A673 (cell line): ENCODE data around the gene NBPF3. TPM values are rescaled to one million over a fixed set of nuclear protein-coding genes. Genes with fewer than 3 reads are reported as not detected.
A peak's percentile ranks its signal among the peaks of the same experiment; 100 is the strongest.
"Not testable (repeated sequence)": the region's sequence is repeated elsewhere in the genome, so short reads cannot be mapped to it uniquely, and the experiment has no call there.

ENCODE experiments used
- BruUV-seq: library from RNA; stranded (reverse); fragments of 400-500 nt; replicated peaks from 2 replicates; lab custom pipeline; 2021; lab: Mats Ljungman, UMichigan
- CTCF ChIA-PET: fragments of 300-600 bp; sonication (Branson Sonifier 250); formaldehyde crosslinking; loops from one replicate; lab custom pipeline; 2022; ENCODE audit warnings: antibody characterized with exemption; lab: Charles Lee
- POLR2A ChIA-PET: fragments of 300-600 bp; sonication (Branson Sonifier 250); formaldehyde crosslinking; loops from one replicate; lab custom pipeline; 2022; ENCODE audit warnings: antibody characterized with exemption; ENCODE audit not compliant: low non-redundant PET; lab: Charles Lee
- DNase-seq: peaks from one replicate; pipeline ENCODE4 v3.0.0-alpha.2; 2015; ENCODE audit warnings: low spot score
- H3K27ac ChIP-seq: fragments of 200-600 bp; sonication (generic); 2 replicates; pipeline ENCODE4 v1.5.1; 2016; ENCODE audit warnings: mixed run types, low read depth, mild to moderate bottlenecking, mixed read lengths, antibody characterized with exemption, low read length; ENCODE audit not compliant: poor library complexity, severe bottlenecking
- H3K27me3 ChIP-seq: fragments of 200-600 bp; sonication (generic); replicated peaks from 2 replicates; pipeline ENCODE4 v1.6.1; 2017; ENCODE audit warnings: mixed run types, low read depth, mild to moderate bottlenecking, mixed read lengths, antibody characterized with exemption, low read length; ENCODE audit not compliant: insufficient read depth, poor library complexity
- H3K36me3 ChIP-seq: fragments of 200-600 bp; sonication (generic); 2 replicates; pipeline ENCODE4 v1.6.1; 2016; ENCODE audit warnings: mixed run types, mild to moderate bottlenecking, mixed read lengths, antibody characterized with exemption, low read length; ENCODE audit not compliant: insufficient read depth, poor library complexity, severe bottlenecking
- H3K4me1 ChIP-seq: fragments of 200-600 bp; sonication (generic); 2 replicates; pipeline ENCODE4 v1.6.1; 2017; ENCODE audit warnings: mixed run types, mild to moderate bottlenecking, mixed read lengths, antibody characterized with exemption, low read length; ENCODE audit not compliant: insufficient read depth, poor library complexity, severe bottlenecking
- H3K4me3 ChIP-seq: fragments of 200-600 bp; sonication (generic); 2 replicates; pipeline ENCODE4 v1.5.1; 2016; ENCODE audit warnings: low read depth, mixed run types, mild to moderate bottlenecking, mixed read lengths, low read length; ENCODE audit not compliant: poor library complexity, severe bottlenecking
- H3K9me3 ChIP-seq: fragments of 200-600 bp; sonication (generic); 2 replicates; pipeline ENCODE4 v1.6.1; 2016; ENCODE audit warnings: mixed run types, low read depth, mild to moderate bottlenecking, mixed read lengths, antibody characterized with exemption, low read length; ENCODE audit not compliant: poor library complexity, severe bottlenecking
- EZH2 ChIP-seq: fragments of 200-600 bp; sonication (generic); IDR thresholded peaks from 2 replicates; pipeline ENCODE4 v1.6.1; 2017; ENCODE audit warnings: borderline replicate concordance, low read depth, mild to moderate bottlenecking, mixed read lengths, antibody characterized with exemption, low read length; ENCODE audit not compliant: poor library complexity, severe bottlenecking
- intact Hi-C: fragments of 100-400 bp; cut with micrococcal nuclease; formaldehyde crosslinking; loops from one replicate; pipeline ENCODE4 v1.10.0; 2022; ENCODE audit not compliant: unreplicated experiment
- total RNA-seq: library from RNA; stranded (reverse); gene quantifications from 2 replicates; pipeline ENCODE4 v1.2.3, GENCODE V29; 2021
- TF ChIP-seq, protein P1 (sequence below): fragments of 300-800, 200-600 bp; sonication (generic); conservative IDR thresholded peaks from 2 replicates; pipeline ENCODE4 v1.5.1; 2017; ENCODE audit warnings: low read depth, mild to moderate bottlenecking, antibody characterized with exemption, low read length, moderate library complexity, mixed read lengths

The NBPF3 gene
- total RNA-seq, 1 experiment from 2014 or later: 12.9 TPM

DNA sequence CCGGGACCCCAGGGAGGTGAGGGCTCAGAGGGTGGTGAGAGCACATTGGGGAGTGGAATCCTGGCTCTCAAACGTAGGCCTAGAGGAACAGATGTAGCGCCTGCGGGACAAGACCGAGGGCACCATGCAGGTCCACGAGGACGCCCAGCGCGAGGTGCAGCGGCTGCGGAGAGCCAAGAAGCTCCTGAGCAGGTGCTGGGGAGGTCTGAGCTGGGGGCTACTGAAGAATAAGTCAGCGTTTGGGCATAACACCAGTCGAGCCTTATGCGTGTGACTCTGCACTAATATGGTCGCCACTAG, 2.6 kb upstream of the NBPF3 start:
- TF ChIP-seq, protein P1, sequence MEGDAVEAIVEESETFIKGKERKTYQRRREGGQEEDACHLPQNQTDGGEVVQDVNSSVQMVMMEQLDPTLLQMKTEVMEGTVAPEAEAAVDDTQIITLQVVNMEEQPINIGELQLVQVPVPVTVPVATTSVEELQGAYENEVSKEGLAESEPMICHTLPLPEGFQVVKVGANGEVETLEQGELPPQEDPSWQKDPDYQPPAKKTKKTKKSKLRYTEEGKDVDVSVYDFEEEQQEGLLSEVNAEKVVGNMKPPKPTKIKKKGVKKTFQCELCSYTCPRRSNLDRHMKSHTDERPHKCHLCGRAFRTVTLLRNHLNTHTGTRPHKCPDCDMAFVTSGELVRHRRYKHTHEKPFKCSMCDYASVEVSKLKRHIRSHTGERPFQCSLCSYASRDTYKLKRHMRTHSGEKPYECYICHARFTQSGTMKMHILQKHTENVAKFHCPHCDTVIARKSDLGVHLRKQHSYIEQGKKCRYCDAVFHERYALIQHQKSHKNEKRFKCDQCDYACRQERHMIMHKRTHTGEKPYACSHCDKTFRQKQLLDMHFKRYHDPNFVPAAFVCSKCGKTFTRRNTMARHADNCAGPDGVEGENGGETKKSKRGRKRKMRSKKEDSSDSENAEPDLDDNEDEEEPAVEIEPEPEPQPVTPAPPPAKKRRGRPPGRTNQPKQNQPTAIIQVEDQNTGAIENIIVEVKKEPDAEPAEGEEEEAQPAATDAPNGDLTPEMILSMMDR: no peak
- no peak for TF ChIP-seq EZH2
- POLR2A ChIA-PET: interaction anchor here (0.6 to 0.7 kb wide), 2 partner anchors 224 to 921 kb away, joined by 4 to 5 read pairs; no protein-coding TSS in a partner anchor
- CTCF ChIA-PET: no interaction called here

DNA sequence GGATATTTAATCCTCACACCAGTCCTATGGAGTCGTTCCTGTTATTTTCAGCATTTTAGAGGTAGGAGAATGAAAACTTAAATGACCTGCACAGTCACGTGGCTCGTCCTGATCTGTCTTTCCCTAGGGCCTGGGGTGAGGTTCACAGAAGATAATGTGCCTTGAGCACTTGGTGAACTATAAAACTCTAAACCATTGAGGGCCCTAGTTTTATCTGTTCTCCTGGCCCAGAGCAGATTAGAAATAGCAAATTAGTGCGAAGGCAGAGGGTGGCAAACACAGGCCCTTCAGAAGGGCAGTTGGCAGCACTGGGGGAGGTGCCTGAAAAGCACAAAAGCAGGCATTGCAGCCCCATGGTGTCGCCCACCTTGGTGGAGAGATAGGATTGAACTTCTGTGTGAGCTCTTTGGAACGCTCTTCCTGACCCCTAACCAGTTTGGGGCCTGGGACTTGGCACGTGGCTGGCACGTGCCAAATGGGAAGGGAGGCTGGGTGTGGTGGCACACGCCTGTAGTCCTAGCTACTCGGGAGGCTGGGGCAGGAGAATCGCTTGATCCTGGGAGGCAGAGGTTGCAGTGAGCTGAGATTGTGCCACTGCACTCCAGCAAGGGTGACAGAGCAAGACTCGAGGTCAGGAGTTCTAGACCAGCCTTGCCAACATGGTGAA, 1.2 kb upstream of the NBPF3 start:
- H3K9me3 ChIP-seq, intact Hi-C loops, H3K36me3 ChIP-seq, H3K27ac ChIP-seq, H3K4me1 ChIP-seq, BruUV-seq, H3K27me3 ChIP-seq, POLR2A ChIA-PET, DNase-seq, CTCF ChIA-PET, H3K4me3 ChIP-seq: not testable (repeated sequence)

More for the DNA sequence above, 2.6 kb upstream of the NBPF3 start:
- Histone ChIP-seq H3K9me3 (no peaks in the 10 kb centered on the region), H3K27me3 (no peaks in the 10 kb centered on the region), H3K4me1 (peaks cover 9% of the 10 kb centered on the region), H3K36me3 (no peaks in the 10 kb centered on the region), H3K4me3 (peak overlapping the region; percentile 40), H3K27ac (no peak overlapping the region)
- no TSS peak for BruUV-seq
- intact Hi-C loops: no loop called here
- DNase-seq: no peak

DNA sequence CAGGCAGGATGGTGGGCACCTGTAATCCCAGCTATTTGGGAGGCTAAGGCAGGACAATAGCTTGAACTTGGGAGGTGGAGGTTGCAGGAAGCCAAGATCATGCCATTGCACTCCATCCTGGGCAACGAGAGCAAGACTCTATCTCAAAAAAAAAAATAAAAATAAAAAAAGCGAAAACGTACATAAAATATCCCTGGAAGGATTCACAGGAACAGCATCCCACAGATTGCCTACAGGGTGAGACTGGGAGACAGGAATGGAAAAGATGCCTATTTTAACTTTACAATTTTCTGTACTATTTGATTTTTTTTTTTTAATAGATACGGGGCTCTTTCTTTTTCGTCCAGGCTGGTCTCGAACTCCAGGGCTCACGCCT, 604 bp upstream of the NBPF3 start:
- intact Hi-C loops: no loop called here
- POLR2A ChIA-PET: no interaction called here

DNA sequence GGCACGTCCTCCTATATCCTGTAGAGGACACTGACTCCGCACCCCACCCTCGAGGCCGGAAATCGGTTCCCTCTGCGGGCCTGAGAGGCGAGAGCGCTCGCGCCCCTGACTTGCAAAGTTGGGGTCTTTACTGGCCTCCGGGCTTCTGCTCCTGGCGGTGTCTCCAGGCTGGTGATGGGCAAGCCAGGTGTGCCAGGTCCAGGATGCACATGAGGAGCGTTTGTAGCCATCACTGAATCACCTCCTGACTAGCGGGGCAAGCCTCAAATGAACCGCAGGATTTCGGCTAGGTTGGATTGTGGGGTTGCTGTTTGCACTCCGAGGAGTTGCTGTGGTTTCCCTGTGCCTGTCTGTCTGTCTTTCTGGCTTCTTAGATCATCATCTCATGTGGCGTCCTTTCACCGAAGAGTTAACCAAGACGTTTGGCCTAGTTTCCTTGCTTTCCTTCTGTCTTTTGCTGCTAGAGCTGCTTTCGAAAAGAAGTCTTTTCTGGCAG, 741 bp downstream of the NBPF3 start:
- POLR2A ChIA-PET: interaction anchor here (0.6 kb wide), 1 partner anchor 166 kb away, joined by 5 read pairs; no protein-coding TSS in a partner anchor
- CTCF ChIA-PET: not testable (repeated sequence)
- TSS peak; percentile 43 for BruUV-seq

More for the DNA sequence above, 604 bp upstream of the NBPF3 start:
- Histone ChIP-seq H3K4me1 (peaks cover 9% of the 10 kb centered on the region), H3K27me3 (no peaks in the 10 kb centered on the region), H3K9me3 (no peaks in the 10 kb centered on the region), H3K27ac (peak overlapping the region; percentile 60), H3K36me3 (no peaks in the 10 kb centered on the region), H3K4me3 (peak overlapping the region; percentile 89)
- no TSS peak for BruUV-seq
- no peak for DNase-seq
- TF ChIP-seq, protein P1: no peak
- TF ChIP-seq EZH2: no peak
- CTCF ChIA-PET: no interaction called here

DNA sequence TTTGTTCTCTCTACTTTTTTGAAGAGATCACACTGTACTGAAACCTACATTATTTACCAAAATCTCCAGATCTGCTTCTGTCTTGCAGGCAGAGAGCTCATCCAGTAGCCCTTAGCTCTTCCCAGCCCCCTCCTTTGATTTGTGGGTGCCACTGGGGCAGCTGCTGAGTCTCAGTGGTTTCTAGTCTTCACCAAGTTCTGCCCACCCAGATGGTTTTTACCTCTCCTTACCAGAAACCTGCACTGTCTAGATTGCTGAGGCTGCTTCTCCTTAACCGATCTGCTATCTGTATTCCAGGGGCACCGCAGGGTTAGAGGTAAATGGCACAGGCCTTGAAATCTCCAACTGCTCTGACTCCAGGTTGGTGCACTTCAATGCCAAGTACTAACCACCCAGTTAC, 6.7 kb downstream of the NBPF3 start:
- POLR2A ChIA-PET, H3K4me1 ChIP-seq, DNase-seq, BruUV-seq, H3K4me3 ChIP-seq, intact Hi-C loops, H3K9me3 ChIP-seq, H3K36me3 ChIP-seq, H3K27me3 ChIP-seq, H3K27ac ChIP-seq: not testable (repeated sequence)
- CTCF ChIA-PET: interaction anchor here (0.6 kb wide), 1 partner anchor 89 kb away, joined by 8 read pairs; no protein-coding TSS in a partner anchor

More for the DNA sequence above, 741 bp downstream of the NBPF3 start:
- H3K27ac ChIP-seq, intact Hi-C loops, H3K9me3 ChIP-seq, H3K36me3 ChIP-seq, DNase-seq, H3K27me3 ChIP-seq, H3K4me1 ChIP-seq: not testable (repeated sequence)
- H3K4me3 ChIP-seq: peak overlapping the region; percentile 89
